Nephron progenitor cell (in vitro differentiated cells): Measurements from ENCODE around the gene C16orf95.

ENCODE experiments used
- DNase-seq: peaks from one replicate; pipeline ENCODE4 v3.0.0; 2021
- H3K27ac Mint-ChIP-seq: 2 replicates; pipeline ENCODE4 v1.8.0; 2021; ENCODE audit warnings: mild to moderate bottlenecking, moderate library complexity, mixed read lengths
- H3K27me3 Mint-ChIP-seq: 2 replicates; pipeline ENCODE4 v1.8.0; 2021; ENCODE audit warnings: mild to moderate bottlenecking, low read depth, mixed read lengths; ENCODE audit not compliant: poor library complexity
- H3K36me3 Mint-ChIP-seq: 2 replicates; pipeline ENCODE4 v1.8.0; 2021; ENCODE audit warnings: low read depth, mixed read lengths
- H3K4me1 Mint-ChIP-seq: 2 replicates; pipeline ENCODE4 v1.8.0; 2021; ENCODE audit warnings: mixed read lengths
- H3K4me3 Mint-ChIP-seq: 2 replicates; pipeline ENCODE4 v1.8.0; 2021; ENCODE audit warnings: mild to moderate bottlenecking, moderate library complexity, mixed read lengths
- H3K9me3 Mint-ChIP-seq: 2 replicates; pipeline ENCODE4 v1.8.0; 2021; ENCODE audit warnings: mild to moderate bottlenecking, moderate library complexity, mixed read lengths
- TF ChIP-seq, protein P1 (sequence below): fragments of 200-600 bp; sonication (generic); IDR thresholded peaks from 2 replicates; pipeline ENCODE4 v1.5.0; 2021; ENCODE audit warnings: antibody characterized with exemption

Gene C16orf95

GRCh38 chr16:87330646-87331045 is 13.5 kb upstream of the C16orf95 start:
- no peaks in the 10 kb centered on the region for H3K9me3 Mint-ChIP-seq
- peaks cover 27% of the 10 kb centered on the region for H3K4me1 Mint-ChIP-seq
- no peak overlapping the region for H3K4me3 Mint-ChIP-seq
- no peak overlapping the region for H3K27ac Mint-ChIP-seq
- peaks cover 12% of the 10 kb centered on the region for H3K36me3 Mint-ChIP-seq
- TF ChIP-seq, protein P1, sequence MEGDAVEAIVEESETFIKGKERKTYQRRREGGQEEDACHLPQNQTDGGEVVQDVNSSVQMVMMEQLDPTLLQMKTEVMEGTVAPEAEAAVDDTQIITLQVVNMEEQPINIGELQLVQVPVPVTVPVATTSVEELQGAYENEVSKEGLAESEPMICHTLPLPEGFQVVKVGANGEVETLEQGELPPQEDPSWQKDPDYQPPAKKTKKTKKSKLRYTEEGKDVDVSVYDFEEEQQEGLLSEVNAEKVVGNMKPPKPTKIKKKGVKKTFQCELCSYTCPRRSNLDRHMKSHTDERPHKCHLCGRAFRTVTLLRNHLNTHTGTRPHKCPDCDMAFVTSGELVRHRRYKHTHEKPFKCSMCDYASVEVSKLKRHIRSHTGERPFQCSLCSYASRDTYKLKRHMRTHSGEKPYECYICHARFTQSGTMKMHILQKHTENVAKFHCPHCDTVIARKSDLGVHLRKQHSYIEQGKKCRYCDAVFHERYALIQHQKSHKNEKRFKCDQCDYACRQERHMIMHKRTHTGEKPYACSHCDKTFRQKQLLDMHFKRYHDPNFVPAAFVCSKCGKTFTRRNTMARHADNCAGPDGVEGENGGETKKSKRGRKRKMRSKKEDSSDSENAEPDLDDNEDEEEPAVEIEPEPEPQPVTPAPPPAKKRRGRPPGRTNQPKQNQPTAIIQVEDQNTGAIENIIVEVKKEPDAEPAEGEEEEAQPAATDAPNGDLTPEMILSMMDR, result no peak
- no peaks in the 10 kb centered on the region for H3K27me3 Mint-ChIP-seq
- no peak for DNase-seq

DNA sequence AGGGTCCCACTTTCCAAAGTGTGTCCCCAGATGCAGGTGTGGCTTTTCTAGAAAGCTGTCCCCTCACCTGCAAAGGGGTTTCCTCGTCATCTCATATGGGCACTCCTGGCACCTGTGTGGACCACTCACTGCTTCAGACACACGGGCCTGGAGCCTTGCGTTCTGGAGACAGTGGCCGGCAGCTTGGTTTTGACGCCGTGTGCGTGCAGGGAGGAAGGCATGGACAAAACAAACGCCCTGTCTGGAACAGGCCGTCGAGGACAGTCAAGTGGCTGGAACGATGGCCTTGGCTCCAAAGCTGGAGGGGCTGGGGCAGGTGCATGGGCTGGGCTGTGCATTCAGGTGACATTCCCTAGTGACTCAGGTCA is 13.0 kb upstream of the C16orf95 start:
- no peak for DNase-seq
- TF ChIP-seq, protein P1, result no peak
- no peaks in the 10 kb centered on the region for H3K9me3 Mint-ChIP-seq
- peaks cover 27% of the 10 kb centered on the region for H3K4me1 Mint-ChIP-seq
- H3K4me3 Mint-ChIP-seq, result no peak overlapping the region
- H3K36me3 Mint-ChIP-seq, result peaks cover 12% of the 10 kb centered on the region
- no peaks in the 10 kb centered on the region for H3K27me3 Mint-ChIP-seq
- no peak overlapping the region for H3K27ac Mint-ChIP-seq

GRCh38 chr16:87329436-87330256 is 12.5 kb upstream of the C16orf95 start:
- TF ChIP-seq, protein P1, result no peak
- no peak overlapping the region for H3K4me3 Mint-ChIP-seq
- DNase-seq, result no peak
- no peaks in the 10 kb centered on the region for H3K9me3 Mint-ChIP-seq
- peaks cover 27% of the 10 kb centered on the region for H3K4me1 Mint-ChIP-seq
- H3K27ac Mint-ChIP-seq, result peak overlapping the region; percentile 42
- no peaks in the 10 kb centered on the region for H3K27me3 Mint-ChIP-seq
- peaks cover 12% of the 10 kb centered on the region for H3K36me3 Mint-ChIP-seq

DNA sequence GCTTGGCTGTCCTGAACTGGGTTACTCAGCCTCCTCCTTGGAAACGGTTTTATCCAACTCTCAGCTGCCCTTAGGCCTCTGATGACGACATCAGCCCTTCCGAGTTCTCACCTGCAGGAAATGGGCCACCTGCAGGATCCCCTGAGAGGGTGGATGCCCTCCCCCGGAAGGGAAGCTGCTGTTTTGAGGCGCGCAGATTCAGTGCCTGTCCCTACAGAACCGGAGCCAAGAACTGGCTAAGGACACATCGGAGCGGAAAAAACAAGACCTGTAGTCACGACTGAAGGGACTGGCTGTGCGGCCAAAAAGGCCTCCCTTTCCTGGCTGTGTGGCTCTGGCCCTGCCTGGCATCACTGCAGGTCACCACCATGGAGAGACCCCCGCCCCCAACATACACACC is 11.7 kb upstream of the C16orf95 start:
- TF ChIP-seq, protein P1, result no peak

GRCh38 chr16:87327798-87328495 is 10.8 kb upstream of the C16orf95 start:
- H3K27me3 Mint-ChIP-seq, result no peaks in the 10 kb centered on the region
- H3K36me3 Mint-ChIP-seq, result peaks cover 12% of the 10 kb centered on the region
- no peak for DNase-seq
- no peak overlapping the region for H3K27ac Mint-ChIP-seq
- peaks cover 27% of the 10 kb centered on the region for H3K4me1 Mint-ChIP-seq
- no peak overlapping the region for H3K4me3 Mint-ChIP-seq
- no peaks in the 10 kb centered on the region for H3K9me3 Mint-ChIP-seq
- TF ChIP-seq, protein P1, result no peak

More for the DNA sequence above, 11.7 kb upstream of the C16orf95 start:
- no peaks in the 10 kb centered on the region for H3K27me3 Mint-ChIP-seq
- peak overlapping the region; percentile 42 for H3K27ac Mint-ChIP-seq
- H3K4me1 Mint-ChIP-seq, result peaks cover 27% of the 10 kb centered on the region
- H3K9me3 Mint-ChIP-seq, result no peaks in the 10 kb centered on the region
- peaks cover 12% of the 10 kb centered on the region for H3K36me3 Mint-ChIP-seq
- no peak for DNase-seq
- H3K4me3 Mint-ChIP-seq, result no peak overlapping the region
